Spleen (tissue), 7 donors: ENCODE results near the gene FBXL13.

ENCODE experiments used
- POLR2AphosphoS5 ChIP-seq, 3 donors: sonication (generic); formaldehyde crosslinking; IDR thresholded peaks; one replicate each; pipeline ENCODE4 v1.5.1; 2017; ENCODE audit warnings: antibody characterized with exemption in 3 of 3
- TF ChIP-seq, protein P1 (sequence below), 11 experiments: fragments of 200-600 bp in 7 of 11; fragments of 450-650 bp in 4 of 11; sonication (generic) in 4 of 11; IDR thresholded peaks in 8 of 11; conservative IDR thresholded peaks in 3 of 11; 1 replicate in 7 of 11; 2 replicates in 4 of 11; pipeline versions ENCODE4 v1.4.0 to v1.8.0; 2016 to 2021; ENCODE audit warnings: antibody characterized with exemption in 11 of 11, inconsistent platforms in 4 of 11, mild to moderate bottlenecking in 1 of 11
- donor health status: DM: no; HTN: no; CAD: no; lungs with moderate emphysema.
- donor health status: DM: no; HTN: no; CAD: no.
- donor health status: DM: no; HTN: no; CAD: no.

DNA sequence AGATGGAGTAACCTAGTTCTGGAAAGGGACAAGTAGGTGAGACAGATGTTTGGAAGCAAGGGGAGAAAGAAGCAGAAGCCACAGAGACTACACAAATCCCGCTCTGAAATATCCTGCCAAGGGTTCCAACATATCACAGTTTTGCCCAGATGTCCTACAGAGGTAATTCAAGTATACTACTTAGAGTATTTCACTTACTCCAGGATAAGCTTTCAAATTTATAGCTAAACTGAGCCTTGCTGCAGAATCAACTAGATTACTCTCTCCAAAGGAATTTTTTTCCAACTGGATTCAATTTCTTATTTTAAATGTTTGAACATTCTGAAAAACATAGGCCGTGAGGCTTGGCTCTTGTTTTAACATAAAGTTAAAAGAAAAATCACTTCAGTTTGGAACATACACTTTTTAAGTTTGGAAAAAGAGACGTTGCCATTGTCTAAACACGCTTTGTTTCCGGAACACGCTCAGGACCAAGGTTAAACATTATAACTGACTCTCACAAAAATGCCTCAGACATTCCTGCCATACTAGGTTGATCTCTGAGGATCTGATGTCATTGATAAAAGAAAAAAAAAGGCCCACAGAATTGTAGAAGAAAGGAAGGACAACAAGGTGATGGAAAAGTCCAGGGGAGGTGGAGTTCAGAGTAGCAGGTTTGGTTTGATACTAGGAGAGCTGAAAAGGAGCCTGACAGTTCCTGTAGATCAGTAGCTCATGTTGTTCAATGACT is 251.0 kb downstream of the FBXL13 start:
- TF ChIP-seq, protein P1, sequence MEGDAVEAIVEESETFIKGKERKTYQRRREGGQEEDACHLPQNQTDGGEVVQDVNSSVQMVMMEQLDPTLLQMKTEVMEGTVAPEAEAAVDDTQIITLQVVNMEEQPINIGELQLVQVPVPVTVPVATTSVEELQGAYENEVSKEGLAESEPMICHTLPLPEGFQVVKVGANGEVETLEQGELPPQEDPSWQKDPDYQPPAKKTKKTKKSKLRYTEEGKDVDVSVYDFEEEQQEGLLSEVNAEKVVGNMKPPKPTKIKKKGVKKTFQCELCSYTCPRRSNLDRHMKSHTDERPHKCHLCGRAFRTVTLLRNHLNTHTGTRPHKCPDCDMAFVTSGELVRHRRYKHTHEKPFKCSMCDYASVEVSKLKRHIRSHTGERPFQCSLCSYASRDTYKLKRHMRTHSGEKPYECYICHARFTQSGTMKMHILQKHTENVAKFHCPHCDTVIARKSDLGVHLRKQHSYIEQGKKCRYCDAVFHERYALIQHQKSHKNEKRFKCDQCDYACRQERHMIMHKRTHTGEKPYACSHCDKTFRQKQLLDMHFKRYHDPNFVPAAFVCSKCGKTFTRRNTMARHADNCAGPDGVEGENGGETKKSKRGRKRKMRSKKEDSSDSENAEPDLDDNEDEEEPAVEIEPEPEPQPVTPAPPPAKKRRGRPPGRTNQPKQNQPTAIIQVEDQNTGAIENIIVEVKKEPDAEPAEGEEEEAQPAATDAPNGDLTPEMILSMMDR (IDR thresholded peaks at IDR 0.05 in 8 of 11, conservative IDR thresholded peaks at IDR 0.05 in 3 of 11): no peak
- TF ChIP-seq POLR2AphosphoS5 (IDR thresholded peaks at IDR 0.05): no peak
